ENCODE measurements around the gene EFCAB12. TPM values are rescaled to one million over a fixed set of nuclear protein-coding genes. Genes with fewer than 3 reads are reported as not detected.

Gene EFCAB12
- total and polyA plus RNA-seq, 3 experiments from 2014 or later = 0.21 to 0.40 (median 0.39) TPM

DNA sequence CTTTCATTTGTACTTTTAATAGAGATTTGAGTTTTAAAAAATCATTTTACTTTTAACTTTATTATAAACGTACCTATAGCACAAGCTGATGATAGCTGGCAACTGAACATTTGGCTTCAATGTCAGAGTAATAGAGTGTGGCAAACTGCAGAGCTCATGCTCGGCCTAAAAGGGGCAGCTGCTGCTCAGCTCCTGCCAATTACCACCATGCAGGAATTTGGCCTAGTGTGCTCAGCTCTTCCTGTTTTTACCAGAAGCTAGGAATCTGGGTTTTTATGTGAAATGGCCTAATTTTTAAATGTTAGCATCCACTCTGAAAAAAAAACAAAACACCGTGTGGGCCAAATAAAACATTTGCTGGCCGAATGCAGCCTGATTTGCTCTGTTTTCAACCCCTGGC lies 13.3 kb upstream of the EFCAB12 start:
- Histone ChIP-seq H3K4me1 (ENCODE audit: insufficient read depth, low read length) (peaks cover 40% of the 10 kb centered on the region), H3K27me3 (ENCODE audit: insufficient read depth, low read length, poor library complexity, severe bottlenecking) (no peaks in the 10 kb centered on the region), H3K36me3 (ENCODE audit: insufficient read depth, low read length) (peaks cover 7% of the 10 kb centered on the region), H3K4me3 (ENCODE audit: low read length) (no peak overlapping the region), H3K9me3 (ENCODE audit: low read length) (no peaks in the 10 kb centered on the region), H3K27ac (ENCODE audit: low read depth, low read length) (peak overlapping the region; percentile 70)
- H3K4me3 Mint-ChIP-seq = peak overlapping the region in 5 of 7 donors; percentile 88 to 96 (median 95)
- H3K9me3 Mint-ChIP-seq = no peaks in the 10 kb centered on the region
- H3K36me3 Mint-ChIP-seq = peaks cover 0 to 25% (median 3%) of the 10 kb centered on the region in 3 donors
- ChIA-PET POLR2A (interaction anchor here (0.6 kb wide), 1 partner anchor 460 kb away, joined by 3 read pairs; no protein-coding TSS in a partner anchor), CTCF (interaction anchor here (1.2 kb wide), 1 partner anchor 48 kb away, joined by 3 read pairs; no protein-coding TSS in a partner anchor)
- no peak for DNase-seq
- H3K27ac Mint-ChIP-seq = peak overlapping the region; percentile 39 to 100 (median 97)
- peaks cover 0 to 3% of the 10 kb centered on the region in 2 donors for H3K27me3 Mint-ChIP-seq
- H3K4me1 Mint-ChIP-seq = peaks cover 48 to 67% (median 56%) of the 10 kb centered on the region in 3 donors

DNA sequence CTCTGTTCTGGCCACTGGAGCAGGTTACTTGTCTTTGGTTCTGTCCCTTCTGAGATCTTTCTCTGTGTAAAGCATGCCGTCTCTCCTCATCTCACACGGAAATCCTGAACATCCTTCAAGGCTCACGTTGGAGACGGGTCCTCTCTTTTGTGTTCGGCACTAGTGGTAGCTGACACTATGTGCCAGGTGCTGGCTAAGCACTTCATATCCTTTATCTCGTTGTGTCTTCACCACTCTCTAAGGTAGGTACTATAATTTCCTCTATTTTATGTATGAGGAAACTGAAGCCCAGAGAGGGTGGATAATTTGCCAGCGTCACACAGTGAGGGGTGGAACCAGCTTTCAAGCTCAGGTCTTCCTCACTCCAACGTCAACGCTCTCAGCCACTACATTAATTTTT lies 12.8 kb upstream of the EFCAB12 start:
- peak overlapping the region; percentile 92 to 100 (median 97) for H3K27ac Mint-ChIP-seq
- H3K9me3 Mint-ChIP-seq = no peaks in the 10 kb centered on the region
- Histone ChIP-seq H3K36me3 (ENCODE audit: insufficient read depth, low read length) (peaks cover 10% of the 10 kb centered on the region), H3K4me1 (ENCODE audit: insufficient read depth, low read length) (peaks cover 46% of the 10 kb centered on the region), H3K27me3 (ENCODE audit: insufficient read depth, low read length, poor library complexity, severe bottlenecking) (no peaks in the 10 kb centered on the region), H3K9me3 (ENCODE audit: low read length) (no peaks in the 10 kb centered on the region), H3K4me3 (ENCODE audit: low read length) (peak overlapping the region; percentile 72), H3K27ac (ENCODE audit: low read depth, low read length) (peak overlapping the region; percentile 70)
- peaks cover 0 to 31% (median 7%) of the 10 kb centered on the region in 3 donors for H3K36me3 Mint-ChIP-seq
- DNase-seq = peak in 1 of 5 donors; percentile 14
- POLR2A ChIA-PET = no interaction called here
- H3K4me1 Mint-ChIP-seq = peaks cover 53 to 73% (median 62%) of the 10 kb centered on the region in 3 donors
- CTCF ChIA-PET = interaction anchor here (0.8 to 1.6 kb wide), 5 partner anchors 7 to 195 kb away, joined by 3 to 6 read pairs (median 3); no protein-coding TSS in a partner anchor
- H3K4me3 Mint-ChIP-seq = peak overlapping the region; percentile 88 to 99 (median 95)
- peaks cover 0 to 3% of the 10 kb centered on the region in 2 donors for H3K27me3 Mint-ChIP-seq

DNA sequence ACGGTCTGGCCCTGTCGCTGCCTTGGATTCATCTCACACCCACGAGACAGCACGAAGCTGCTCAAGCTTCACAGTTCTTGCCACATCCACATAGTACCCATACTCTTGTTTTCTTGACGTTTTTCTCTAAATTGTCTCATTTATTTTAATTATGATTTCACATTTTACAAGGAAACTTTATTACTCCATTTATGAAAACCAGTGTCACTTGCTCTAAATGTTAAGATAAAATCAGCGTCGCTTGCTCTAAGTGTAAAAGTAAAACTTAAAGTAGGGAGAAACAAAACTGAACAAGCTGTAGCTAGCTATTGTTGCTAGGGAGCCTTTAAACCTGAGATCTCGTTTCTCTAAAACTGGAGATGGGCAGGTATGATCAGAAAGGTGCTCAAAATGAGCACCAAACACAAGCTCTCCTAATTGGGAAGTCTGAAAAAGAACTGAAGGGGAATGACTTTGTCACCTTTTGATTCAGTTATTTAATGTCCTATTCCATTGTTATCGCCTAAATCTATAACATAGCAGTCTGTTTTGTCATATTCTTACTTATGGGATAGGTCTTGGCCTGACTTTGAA lies 12.3 kb upstream of the EFCAB12 start:
- no peaks in the 10 kb centered on the region for H3K9me3 ChIP-seq (ENCODE audit: low read length)
- peaks cover 0 to 36% (median 7%) of the 10 kb centered on the region in 3 donors for H3K36me3 Mint-ChIP-seq
- H3K27ac Mint-ChIP-seq = peak overlapping the region; percentile 92 to 100 (median 97)
- H3K9me3 Mint-ChIP-seq = no peaks in the 10 kb centered on the region
- POLR2A ChIA-PET = interaction anchor here (0.9 to 2.9 kb wide), 4 partner anchors 10 to 165 kb away, joined by 3 to 15 read pairs (median 3); partner anchors contain the start of gene EFCAB12
- H3K27me3 Mint-ChIP-seq = peaks cover 0 to 3% of the 10 kb centered on the region in 2 donors
- peak overlapping the region; percentile 72 for H3K4me3 ChIP-seq (ENCODE audit: low read length)
- no peaks in the 10 kb centered on the region for H3K27me3 ChIP-seq (ENCODE audit: insufficient read depth, low read length, poor library complexity, severe bottlenecking)
- DNase-seq = no peak
- peaks cover 58 to 78% (median 67%) of the 10 kb centered on the region in 3 donors for H3K4me1 Mint-ChIP-seq
- peaks cover 12% of the 10 kb centered on the region for H3K36me3 ChIP-seq (ENCODE audit: insufficient read depth, low read length)
- H3K4me1 ChIP-seq (ENCODE audit: insufficient read depth, low read length) = peaks cover 50% of the 10 kb centered on the region
- CTCF ChIA-PET = interaction anchor here (0.8 to 1.8 kb wide), 7 partner anchors 8 to 195 kb away, joined by 3 to 9 read pairs (median 4); no protein-coding TSS in a partner anchor
- peak overlapping the region; percentile 70 for H3K27ac ChIP-seq (ENCODE audit: low read depth, low read length)
- peak overlapping the region; percentile 88 to 99 (median 95) for H3K4me3 Mint-ChIP-seq

GRCh38 chr3:129439817-129440617 lies 11.6 kb upstream of the EFCAB12 start, which contains the start of the genes IFT122 and MBD4:
TSS of gene IFT122 (plus strand) at chr3:129440224. CDS start at chr3:129440331, 107 bp downstream.
TSS of gene MBD4 (minus strand) at chr3:129439948. CDS start at chr3:129439833, 115 bp downstream.
- peaks cover 12% of the 10 kb centered on the region for H3K36me3 ChIP-seq (ENCODE audit: insufficient read depth, low read length)
- H3K4me3 ChIP-seq (ENCODE audit: low read length) = peak within 1 kb of the TSS; percentile 95
- peak within 1 kb of the TSS; percentile 81 for H3K27ac ChIP-seq (ENCODE audit: low read depth, low read length)
- no peaks in the 10 kb centered on the region for H3K9me3 Mint-ChIP-seq
- H3K4me1 Mint-ChIP-seq = peaks cover 64 to 85% (median 74%) of the 10 kb centered on the region in 3 donors
- H3K27ac Mint-ChIP-seq = peak within 1 kb of the TSS; percentile 92 to 100 (median 97)
- ChIA-PET POLR2A (interaction anchor here (0.9 to 2.9 kb wide), 6 partner anchors 9 to 454 kb away, joined by 3 to 15 read pairs (median 4); partner anchors contain the start of genes EFCAB12 and TMCC1), CTCF (interaction anchor here (0.9 to 1.8 kb wide), 6 partner anchors 9 to 194 kb away, joined by 3 to 9 read pairs (median 4); no protein-coding TSS in a partner anchor)
- H3K4me3 Mint-ChIP-seq = peak within 1 kb of the TSS; percentile 88 to 99 (median 95)
- H3K9me3 ChIP-seq (ENCODE audit: low read length) = no peaks in the 10 kb centered on the region
- peaks cover 50% of the 10 kb centered on the region for H3K4me1 ChIP-seq (ENCODE audit: insufficient read depth, low read length)
- H3K36me3 Mint-ChIP-seq = peaks cover 0 to 41% (median 7%) of the 10 kb centered on the region in 3 donors
- peaks cover 0 to 3% of the 10 kb centered on the region in 2 donors for H3K27me3 Mint-ChIP-seq
- peak; percentile 97 to 99 (median 99) for DNase-seq
- no peaks in the 10 kb centered on the region for H3K27me3 ChIP-seq (ENCODE audit: insufficient read depth, low read length, poor library complexity, severe bottlenecking)

DNA sequence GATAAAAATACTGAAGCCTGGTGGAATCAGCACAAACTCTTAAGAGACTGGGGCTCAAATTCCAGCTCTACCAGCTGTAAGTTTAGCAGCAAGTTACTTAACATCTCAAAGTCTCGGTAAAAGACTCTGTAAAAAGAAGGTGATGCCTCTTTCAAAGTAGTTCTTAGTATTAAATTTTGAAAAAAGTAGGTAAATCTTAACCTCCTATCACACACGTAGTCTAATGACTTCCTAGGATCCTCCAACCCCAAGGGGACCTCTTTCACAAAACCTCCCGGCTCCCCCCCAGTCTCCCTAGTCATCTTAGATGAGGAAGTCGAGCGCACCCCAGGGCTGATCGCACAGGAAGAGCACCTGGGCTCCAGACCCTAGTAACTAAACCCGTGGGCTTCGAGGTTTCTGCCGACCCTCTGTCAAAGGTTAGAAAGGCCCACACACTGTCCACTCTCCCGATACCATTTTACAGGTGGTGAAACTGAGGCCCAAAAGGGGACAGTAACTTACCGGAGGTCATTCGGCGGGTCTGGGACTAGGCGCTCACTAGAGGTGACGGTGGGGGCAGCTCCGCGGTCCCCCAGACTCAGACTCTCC lies 10.9 kb upstream of the EFCAB12 start:
- peaks cover 0 to 47% (median 7%) of the 10 kb centered on the region in 3 donors for H3K36me3 Mint-ChIP-seq
- H3K4me3 Mint-ChIP-seq = peak overlapping the region; percentile 88 to 99 (median 95)
- no peaks in the 10 kb centered on the region for H3K9me3 ChIP-seq (ENCODE audit: low read length)
- CTCF ChIA-PET = interaction anchor here (1.0 to 1.8 kb wide), 5 partner anchors 9 to 40 kb away, joined by 3 to 9 read pairs (median 4); partner anchors contain the start of gene EFCAB12
- peak overlapping the region; percentile 92 to 100 (median 97) for H3K27ac Mint-ChIP-seq
- H3K4me1 Mint-ChIP-seq = peaks cover 68 to 92% (median 81%) of the 10 kb centered on the region in 3 donors
- POLR2A ChIA-PET = interaction anchor here (1.1 to 2.9 kb wide), 4 partner anchors 11 to 454 kb away, joined by 3 to 15 read pairs (median 6); partner anchors contain the start of genes EFCAB12 and TMCC1
- peaks cover 50% of the 10 kb centered on the region for H3K4me1 ChIP-seq (ENCODE audit: insufficient read depth, low read length)
- peak overlapping the region; percentile 81 for H3K27ac ChIP-seq (ENCODE audit: low read depth, low read length)
- no peaks in the 10 kb centered on the region for H3K9me3 Mint-ChIP-seq
- peaks cover 12% of the 10 kb centered on the region for H3K36me3 ChIP-seq (ENCODE audit: insufficient read depth, low read length)
- DNase-seq = peak in 4 of 5 donors; percentile 29 to 68 (median 40)
- H3K4me3 ChIP-seq (ENCODE audit: low read length) = peak overlapping the region; percentile 95
- H3K27me3 Mint-ChIP-seq = peaks cover 0 to 3% of the 10 kb centered on the region in 2 donors
- H3K27me3 ChIP-seq (ENCODE audit: insufficient read depth, low read length, poor library complexity, severe bottlenecking) = no peaks in the 10 kb centered on the region

GRCh38 chr3:129435367-129435766 lies 6.9 kb upstream of the EFCAB12 start:
- Mint-ChIP-seq H3K27ac (peak overlapping the region in 5 of 8 donors; percentile 24 to 68 (median 65)), H3K36me3 (peaks cover 0 to 86% (median 18%) of the 10 kb centered on the region in 3 donors), H3K27me3 (peaks cover 0 to 3% of the 10 kb centered on the region in 2 donors), H3K4me3 (no peak overlapping the region), H3K4me1 (peaks cover 54 to 64% (median 62%) of the 10 kb centered on the region in 3 donors), H3K9me3 (no peaks in the 10 kb centered on the region)
- Histone ChIP-seq H3K27ac (ENCODE audit: low read depth, low read length) (no peak overlapping the region), H3K4me1 (ENCODE audit: insufficient read depth, low read length) (peaks cover 22% of the 10 kb centered on the region), H3K36me3 (ENCODE audit: insufficient read depth, low read length) (peaks cover 38% of the 10 kb centered on the region), H3K27me3 (ENCODE audit: insufficient read depth, low read length, poor library complexity, severe bottlenecking) (no peaks in the 10 kb centered on the region), H3K4me3 (ENCODE audit: low read length) (no peak overlapping the region), H3K9me3 (ENCODE audit: low read length) (no peaks in the 10 kb centered on the region)
- DNase-seq = no peak
- POLR2A ChIA-PET = no interaction called here
- CTCF ChIA-PET = no interaction called here

DNA sequence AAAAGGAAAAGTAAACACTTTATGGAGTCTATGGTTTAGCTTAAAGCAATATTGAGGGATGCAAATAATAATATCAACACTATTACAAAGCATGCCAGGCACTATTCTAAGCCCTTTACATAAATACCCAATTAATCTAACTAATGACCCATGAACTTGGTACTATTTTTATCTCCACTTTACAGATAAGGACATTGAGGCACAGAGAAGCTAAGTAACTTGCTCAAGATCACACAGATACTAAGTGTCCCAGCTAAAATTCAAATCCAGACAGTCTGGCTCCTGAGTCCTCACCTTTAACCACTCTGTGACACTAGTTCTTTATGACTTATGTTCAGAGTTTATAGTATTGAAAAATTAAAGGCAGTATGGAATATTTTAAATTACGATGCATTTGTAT lies 5.7 kb upstream of the EFCAB12 start:
- no peak overlapping the region for H3K27ac ChIP-seq (ENCODE audit: low read depth, low read length)
- Mint-ChIP-seq H3K4me3 (peak overlapping the region in 1 of 7 donors; percentile 14), H3K36me3 (peaks cover 0 to 81% (median 18%) of the 10 kb centered on the region in 3 donors), H3K27me3 (no peaks in the 10 kb centered on the region), H3K9me3 (no peaks in the 10 kb centered on the region), H3K27ac (peak overlapping the region in 2 of 8 donors; percentile 20 to 66), H3K4me1 (peaks cover 46 to 62% (median 55%) of the 10 kb centered on the region in 3 donors)
- H3K4me1 ChIP-seq (ENCODE audit: insufficient read depth, low read length) = peaks cover 22% of the 10 kb centered on the region
- ChIA-PET POLR2A (no interaction called here), CTCF (no interaction called here)
- no peak overlapping the region for H3K4me3 ChIP-seq (ENCODE audit: low read length)
- DNase-seq = no peak
- peaks cover 38% of the 10 kb centered on the region for H3K36me3 ChIP-seq (ENCODE audit: insufficient read depth, low read length)
- H3K9me3 ChIP-seq (ENCODE audit: low read length) = no peaks in the 10 kb centered on the region
- H3K27me3 ChIP-seq (ENCODE audit: insufficient read depth, low read length, poor library complexity, severe bottlenecking) = no peaks in the 10 kb centered on the region

Measured in CD8-positive, alpha-beta memory T cell (primary cell).